ENCODE measurements around the gene MOCOS. TPM values are rescaled to one million over a fixed set of nuclear protein-coding genes. Genes with fewer than 3 reads are reported as not detected.
A peak's percentile ranks its signal among the peaks of the same experiment; 100 is the strongest.

MOCOS gene
- total RNA-seq, 1 donor from 2014 or later = 15.3 TPM

GRCh38 chr18:36299015-36299414 is 111.7 kb downstream of the MOCOS start:
- TF ChIP-seq, protein P1, sequence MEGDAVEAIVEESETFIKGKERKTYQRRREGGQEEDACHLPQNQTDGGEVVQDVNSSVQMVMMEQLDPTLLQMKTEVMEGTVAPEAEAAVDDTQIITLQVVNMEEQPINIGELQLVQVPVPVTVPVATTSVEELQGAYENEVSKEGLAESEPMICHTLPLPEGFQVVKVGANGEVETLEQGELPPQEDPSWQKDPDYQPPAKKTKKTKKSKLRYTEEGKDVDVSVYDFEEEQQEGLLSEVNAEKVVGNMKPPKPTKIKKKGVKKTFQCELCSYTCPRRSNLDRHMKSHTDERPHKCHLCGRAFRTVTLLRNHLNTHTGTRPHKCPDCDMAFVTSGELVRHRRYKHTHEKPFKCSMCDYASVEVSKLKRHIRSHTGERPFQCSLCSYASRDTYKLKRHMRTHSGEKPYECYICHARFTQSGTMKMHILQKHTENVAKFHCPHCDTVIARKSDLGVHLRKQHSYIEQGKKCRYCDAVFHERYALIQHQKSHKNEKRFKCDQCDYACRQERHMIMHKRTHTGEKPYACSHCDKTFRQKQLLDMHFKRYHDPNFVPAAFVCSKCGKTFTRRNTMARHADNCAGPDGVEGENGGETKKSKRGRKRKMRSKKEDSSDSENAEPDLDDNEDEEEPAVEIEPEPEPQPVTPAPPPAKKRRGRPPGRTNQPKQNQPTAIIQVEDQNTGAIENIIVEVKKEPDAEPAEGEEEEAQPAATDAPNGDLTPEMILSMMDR (IDR thresholded peaks at IDR 0.05; ENCODE audit: insufficient read depth, low read length, poor library complexity, severe bottlenecking) = no peak
- H3K4me3 ChIP-seq (ENCODE audit: low read depth, low read length) = peak overlapping the region; percentile 87
- no peak for DNase-seq (ENCODE audit: low read depth)

DNA sequence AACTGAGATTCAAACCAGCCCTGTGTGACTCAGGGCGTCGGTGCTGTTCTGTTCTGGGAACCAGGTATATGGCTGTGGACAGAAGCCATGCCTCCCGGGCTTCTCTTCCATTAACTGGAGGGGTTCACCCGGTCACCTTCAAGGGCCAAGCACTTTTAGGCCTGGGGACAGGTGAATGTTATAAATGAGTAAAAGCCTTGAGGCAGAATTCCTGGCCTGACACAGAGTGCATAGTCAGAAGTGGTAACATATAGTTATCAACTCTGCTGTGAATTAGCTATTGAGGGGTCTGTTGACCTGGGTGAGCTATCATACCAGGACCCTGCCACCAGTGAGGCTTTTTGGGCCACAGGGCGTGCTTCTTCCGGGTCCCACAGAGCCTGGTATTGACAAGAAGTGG is 112.9 kb downstream of the MOCOS start:
- no peaks in the 10 kb centered on the region for H3K36me3 ChIP-seq (ENCODE audit: control insufficient read depth, insufficient read depth, low read length)
- H3K4me3 ChIP-seq (ENCODE audit: low read depth, low read length) = no peak overlapping the region
- H3K27me3 ChIP-seq (ENCODE audit: control insufficient read depth, insufficient read depth, low read length) = no peaks in the 10 kb centered on the region
- TF ChIP-seq, protein P1 (IDR thresholded peaks at IDR 0.05; ENCODE audit: insufficient read depth, low read length, poor library complexity, severe bottlenecking) = no peak
- DNase-seq (ENCODE audit: low read depth) = no peak

More at GRCh38 chr18:36299015-36299414, 111.7 kb downstream of the MOCOS start:
- no peaks in the 10 kb centered on the region for H3K36me3 ChIP-seq (ENCODE audit: control insufficient read depth, insufficient read depth, low read length)
- H3K27me3 ChIP-seq (ENCODE audit: control insufficient read depth, insufficient read depth, low read length) = no peaks in the 10 kb centered on the region

- Histone ChIP-seq H3K4me3 (ENCODE audit: low read depth, low read length) (no peak overlapping the region), H3K27me3 (ENCODE audit: control insufficient read depth, insufficient read depth, low read length) (no peaks in the 10 kb centered on the region), H3K36me3 (ENCODE audit: control insufficient read depth, insufficient read depth, low read length) (no peaks in the 10 kb centered on the region)
- DNase-seq (ENCODE audit: low read depth) = no peak
- TF ChIP-seq, protein P1 (IDR thresholded peaks at IDR 0.05; ENCODE audit: insufficient read depth, low read length, poor library complexity, severe bottlenecking) = no peak
These were observed 114.6 kb downstream of the MOCOS start for GRCh38 chr18:36301884-36302283.

DNA sequence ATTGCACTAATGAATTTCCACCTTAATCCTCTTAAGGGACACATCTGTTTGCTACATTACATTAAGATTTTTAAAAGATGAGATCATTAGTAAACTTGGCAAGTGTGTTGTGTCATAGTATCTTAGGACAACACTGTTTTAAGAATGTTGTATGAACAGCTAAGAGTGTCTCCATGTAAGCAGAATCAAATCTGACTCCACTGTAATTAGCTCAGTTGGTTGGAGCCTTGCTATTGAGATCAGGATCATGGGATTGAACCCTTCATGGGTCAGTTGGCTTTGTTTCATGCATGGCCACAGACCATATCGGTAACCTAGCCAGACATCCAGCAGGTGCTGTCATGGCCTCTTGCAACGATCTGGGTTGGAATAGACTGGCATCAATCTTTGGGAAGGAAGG is 115.4 kb downstream of the MOCOS start:
- no peaks in the 10 kb centered on the region for H3K36me3 ChIP-seq (ENCODE audit: control insufficient read depth, insufficient read depth, low read length)
- DNase-seq (ENCODE audit: low read depth) = no peak
- TF ChIP-seq, protein P1 (IDR thresholded peaks at IDR 0.05; ENCODE audit: insufficient read depth, low read length, poor library complexity, severe bottlenecking) = no peak

DNA sequence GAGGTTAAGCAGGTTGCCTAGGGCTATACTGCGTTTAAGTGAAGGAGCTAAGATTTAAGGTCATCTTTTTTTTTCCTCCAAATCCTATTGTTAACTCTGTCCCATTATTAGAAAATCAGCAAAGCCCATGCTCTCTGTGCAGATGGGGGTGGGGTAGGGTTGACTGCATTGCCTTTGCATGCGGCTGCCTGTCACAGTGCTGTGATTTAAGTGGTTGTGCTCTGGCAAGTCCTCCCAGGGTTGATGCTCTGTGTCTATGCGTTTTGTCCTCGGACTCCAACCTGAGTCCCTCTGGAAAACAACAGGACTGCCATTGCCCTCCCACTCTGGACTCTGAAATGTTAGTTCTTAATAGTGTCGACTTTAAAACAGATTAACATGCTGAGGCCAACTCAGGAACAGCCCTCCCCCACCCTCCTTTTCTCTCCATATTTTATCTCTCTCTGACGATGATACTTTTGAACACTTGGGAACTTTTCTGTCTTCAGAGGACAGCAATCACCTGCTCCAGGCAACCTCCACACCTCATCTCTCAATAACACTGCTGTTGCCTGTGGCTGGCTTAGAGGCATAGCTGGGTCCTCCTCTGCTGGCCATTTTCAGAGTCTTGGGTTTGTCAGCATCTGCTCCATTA is 116.0 kb downstream of the MOCOS start:
- DNase-seq (ENCODE audit: low read depth) = no peak
- Histone ChIP-seq H3K27me3 (ENCODE audit: control insufficient read depth, insufficient read depth, low read length) (no peaks in the 10 kb centered on the region), H3K4me3 (ENCODE audit: low read depth, low read length) (no peak overlapping the region), H3K36me3 (ENCODE audit: control insufficient read depth, insufficient read depth, low read length) (no peaks in the 10 kb centered on the region)
- TF ChIP-seq, protein P1 (IDR thresholded peaks at IDR 0.05; ENCODE audit: insufficient read depth, low read length, poor library complexity, severe bottlenecking) = no peak

More for the DNA sequence above, 115.4 kb downstream of the MOCOS start:
- no peaks in the 10 kb centered on the region for H3K27me3 ChIP-seq (ENCODE audit: control insufficient read depth, insufficient read depth, low read length)
- no peak overlapping the region for H3K4me3 ChIP-seq (ENCODE audit: low read depth, low read length)

- H3K36me3 ChIP-seq (ENCODE audit: control insufficient read depth, insufficient read depth, low read length) = no peaks in the 10 kb centered on the region
- no peaks in the 10 kb centered on the region for H3K27me3 ChIP-seq (ENCODE audit: control insufficient read depth, insufficient read depth, low read length)
These were observed 117.4 kb downstream of the MOCOS start for GRCh38 chr18:36304723-36305122.

More at GRCh38 chr18:36304723-36305122, 117.4 kb downstream of the MOCOS start:
- DNase-seq (ENCODE audit: low read depth) = no peak
- TF ChIP-seq, protein P1 (IDR thresholded peaks at IDR 0.05; ENCODE audit: insufficient read depth, low read length, poor library complexity, severe bottlenecking) = no peak
- H3K4me3 ChIP-seq (ENCODE audit: low read depth, low read length) = no peak overlapping the region
